Middle frontal gyrus (tissue), 1 donor: ENCODE measurements around the gene CNN2.

ENCODE experiments used
- DNase-seq: peaks from one replicate; pipeline ENCODE4 v3.0.0-alpha.2; 2015; ENCODE audit warnings: low spot score; ENCODE audit errors: extremely low spot score

The CNN2 gene

DNA sequence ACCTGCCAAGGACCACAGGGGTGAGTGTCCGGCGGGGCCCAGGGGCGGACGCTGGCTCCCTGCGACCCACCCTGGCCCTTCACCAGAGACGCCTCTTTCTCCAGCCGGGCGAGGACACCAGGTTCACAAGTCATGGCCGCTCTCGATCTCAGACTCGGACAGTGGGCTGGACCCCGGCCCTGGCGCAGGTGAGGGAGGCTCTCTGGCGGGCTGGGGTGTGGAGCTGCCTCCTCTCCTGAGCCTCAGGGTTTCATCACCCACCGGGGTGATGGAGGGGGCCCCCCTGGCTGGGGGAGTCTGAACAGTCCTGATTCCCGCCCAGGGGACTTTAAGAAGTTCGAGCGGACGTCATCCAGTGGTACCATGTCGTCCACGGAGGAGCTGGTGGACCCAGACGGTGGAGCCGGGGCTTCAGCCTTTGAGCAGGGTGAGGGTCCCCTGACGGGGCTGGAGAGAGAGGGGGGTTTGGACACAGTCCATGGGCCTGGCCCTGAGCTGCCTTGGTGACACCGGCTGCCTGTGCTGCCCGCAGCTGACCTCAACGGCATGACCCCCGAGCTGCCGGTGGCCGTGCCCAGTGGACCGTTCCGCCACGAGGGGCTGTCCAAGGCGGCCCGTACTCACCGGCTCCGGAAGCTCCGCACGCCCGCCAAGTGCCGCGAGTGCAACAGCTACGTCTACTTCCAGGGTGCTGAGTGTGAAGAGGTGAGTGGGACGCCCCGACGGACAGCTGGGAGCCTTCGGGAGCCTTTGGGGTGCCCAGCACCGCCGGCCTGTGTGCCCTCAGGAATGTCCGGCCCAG lies 54.2 kb downstream of the CNN2 start:
- no peak for DNase-seq

DNA sequence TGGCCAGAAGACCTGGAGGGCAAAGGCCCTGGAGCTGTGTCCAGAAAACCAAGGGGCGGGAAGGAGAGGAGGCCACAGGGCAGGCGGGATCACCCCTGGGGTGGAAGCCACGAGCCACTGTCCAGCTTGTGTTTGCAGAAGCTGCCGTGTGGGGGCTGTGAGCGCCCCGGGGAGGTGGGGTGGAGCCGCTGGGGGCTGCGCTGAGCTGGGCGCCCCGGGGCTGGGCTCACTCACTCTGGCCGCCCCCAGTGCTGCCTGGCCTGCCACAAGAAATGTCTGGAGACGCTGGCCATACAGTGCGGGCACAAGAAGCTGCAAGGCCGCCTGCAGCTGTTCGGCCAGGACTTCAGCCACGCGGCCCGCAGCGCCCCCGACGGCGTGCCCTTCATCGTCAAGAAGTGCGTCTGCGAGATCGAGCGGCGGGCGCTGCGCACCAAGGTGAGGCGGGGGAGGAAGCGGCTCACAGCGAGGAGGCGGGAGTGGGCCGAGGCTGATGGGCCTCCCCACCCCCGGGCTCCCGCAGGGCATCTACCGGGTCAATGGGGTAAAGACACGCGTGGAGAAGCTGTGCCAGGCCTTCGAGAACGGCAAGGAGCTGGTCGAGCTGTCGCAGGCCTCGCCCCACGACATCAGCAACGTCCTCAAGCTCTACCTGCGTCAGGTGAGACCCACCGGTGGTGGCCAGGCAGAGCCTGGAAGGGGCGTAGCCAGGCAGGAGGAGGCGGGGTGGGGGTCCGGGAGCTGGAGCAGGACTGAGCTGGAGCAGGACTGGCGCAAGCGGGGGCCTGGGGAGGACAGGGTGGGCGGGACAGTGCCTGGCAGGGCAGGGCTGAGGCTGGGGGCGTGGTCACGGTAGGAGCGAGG lies 55.1 kb downstream of the CNN2 start:
- no peak for DNase-seq

DNA sequence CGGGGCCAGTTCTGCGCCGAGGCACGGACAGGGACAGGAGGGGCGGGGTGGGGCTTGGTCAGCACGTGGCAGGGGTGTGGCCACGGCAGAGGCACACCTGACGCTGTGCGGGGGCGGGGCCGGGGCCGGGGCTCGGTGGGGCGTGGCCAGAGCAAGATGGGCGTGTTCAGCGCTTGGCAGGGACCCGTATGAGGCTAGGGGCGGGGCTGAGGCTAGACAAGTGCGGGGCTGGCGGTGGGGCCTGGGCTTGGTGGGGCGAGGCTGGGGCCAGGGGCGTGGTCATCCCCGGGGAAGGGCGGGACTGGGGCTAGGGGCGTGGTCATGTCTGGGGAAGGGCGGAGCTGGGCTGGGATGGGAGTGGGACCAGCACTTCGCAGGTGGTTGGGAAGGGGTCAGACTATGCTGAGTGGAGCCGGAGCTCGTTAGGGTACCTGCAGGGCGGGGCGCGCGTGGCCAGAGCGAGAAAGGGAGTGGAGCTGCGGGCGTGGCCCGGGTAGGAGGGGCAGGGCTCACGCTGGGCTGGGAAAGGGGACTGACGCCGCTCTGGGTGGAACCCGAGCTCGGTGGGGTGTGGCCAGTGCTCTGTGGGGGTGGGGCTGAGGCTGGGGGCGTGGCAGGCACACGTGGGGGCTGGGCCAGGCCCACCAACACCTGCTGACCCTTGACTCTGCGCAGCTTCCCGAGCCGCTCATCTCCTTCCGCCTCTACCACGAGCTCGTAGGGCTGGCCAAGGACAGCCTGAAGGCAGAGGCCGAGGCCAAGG lies 55.9 kb downstream of the CNN2 start:
- no peak for DNase-seq

DNA sequence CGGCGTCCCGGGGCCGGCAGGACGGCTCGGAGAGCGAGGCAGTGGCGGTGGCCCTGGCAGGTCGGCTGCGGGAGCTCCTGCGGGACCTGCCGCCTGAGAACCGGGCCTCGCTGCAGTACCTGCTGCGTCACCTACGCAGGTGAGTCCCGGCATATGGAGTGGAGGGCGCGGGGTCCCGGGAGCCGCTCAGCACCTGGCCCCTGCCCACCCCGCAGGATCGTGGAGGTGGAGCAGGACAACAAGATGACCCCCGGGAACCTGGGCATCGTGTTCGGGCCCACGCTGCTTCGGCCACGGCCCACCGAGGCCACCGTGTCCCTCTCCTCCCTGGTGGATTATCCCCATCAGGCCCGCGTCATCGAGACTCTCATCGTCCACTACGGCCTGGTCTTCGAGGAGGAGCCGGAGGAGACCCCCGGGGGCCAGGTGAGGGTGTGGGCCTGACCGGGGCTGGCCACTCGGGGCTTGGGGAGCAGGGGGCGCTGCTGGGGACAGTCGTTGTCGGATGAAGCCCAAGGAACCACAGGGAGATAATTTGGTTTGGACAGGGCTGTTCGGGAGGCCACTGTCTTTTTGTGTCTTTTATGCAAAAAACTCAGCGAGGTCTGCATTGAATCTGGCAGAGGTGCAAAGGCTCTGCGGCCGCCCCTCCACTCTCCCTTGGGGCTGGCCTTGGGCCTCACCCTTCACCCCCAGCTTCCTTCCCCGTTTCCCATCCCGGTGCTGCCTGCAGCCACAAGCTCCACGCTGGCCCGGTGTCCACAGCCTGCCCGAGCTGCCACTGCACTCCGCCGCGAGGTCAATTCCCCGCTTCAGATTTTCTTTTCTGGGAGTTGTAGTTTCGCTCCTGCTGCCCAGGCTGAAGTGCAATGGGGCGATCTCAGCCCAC lies 56.8 kb downstream of the CNN2 start:
- DNase-seq, result no peak

DNA sequence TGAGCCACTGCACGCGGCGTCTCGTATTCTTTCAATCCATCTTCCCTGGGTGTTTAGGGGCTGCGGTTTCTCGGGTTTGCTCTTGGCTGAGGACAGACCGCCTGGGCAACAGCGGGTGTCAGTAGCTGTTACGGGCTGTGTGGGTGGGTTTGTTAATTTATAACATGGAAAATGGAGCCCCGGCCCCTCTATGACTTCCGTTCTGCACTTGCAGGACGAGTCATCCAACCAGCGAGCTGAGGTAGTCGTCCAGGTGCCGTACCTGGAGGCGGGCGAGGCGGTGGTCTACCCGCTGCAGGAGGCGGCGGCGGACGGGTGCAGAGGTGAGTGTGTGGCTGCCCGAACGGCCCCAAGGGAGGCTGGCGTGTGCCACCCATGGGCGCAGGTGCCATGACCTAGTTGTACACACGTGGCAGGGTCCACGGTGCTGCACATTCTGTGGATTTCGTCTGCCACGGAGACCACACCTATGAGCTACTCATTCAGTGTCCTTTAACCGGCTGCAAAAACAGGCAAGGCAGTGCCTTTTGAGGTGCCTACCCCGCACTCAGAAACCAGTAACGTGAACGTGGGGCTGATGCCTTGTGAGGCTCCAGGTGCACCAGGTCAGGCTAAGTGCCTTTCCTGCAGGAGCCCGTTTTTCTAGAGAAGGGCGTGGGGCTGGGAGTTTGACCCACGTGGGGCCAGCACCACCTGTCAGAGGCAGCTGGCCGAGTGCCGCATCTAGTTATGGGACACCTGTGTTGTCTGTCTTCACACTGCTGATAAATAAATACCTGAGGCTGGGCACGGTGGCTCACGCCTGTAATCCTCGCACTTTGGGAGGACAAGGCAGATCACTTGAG lies 57.8 kb downstream of the CNN2 start:
- DNase-seq, result no peak

DNA sequence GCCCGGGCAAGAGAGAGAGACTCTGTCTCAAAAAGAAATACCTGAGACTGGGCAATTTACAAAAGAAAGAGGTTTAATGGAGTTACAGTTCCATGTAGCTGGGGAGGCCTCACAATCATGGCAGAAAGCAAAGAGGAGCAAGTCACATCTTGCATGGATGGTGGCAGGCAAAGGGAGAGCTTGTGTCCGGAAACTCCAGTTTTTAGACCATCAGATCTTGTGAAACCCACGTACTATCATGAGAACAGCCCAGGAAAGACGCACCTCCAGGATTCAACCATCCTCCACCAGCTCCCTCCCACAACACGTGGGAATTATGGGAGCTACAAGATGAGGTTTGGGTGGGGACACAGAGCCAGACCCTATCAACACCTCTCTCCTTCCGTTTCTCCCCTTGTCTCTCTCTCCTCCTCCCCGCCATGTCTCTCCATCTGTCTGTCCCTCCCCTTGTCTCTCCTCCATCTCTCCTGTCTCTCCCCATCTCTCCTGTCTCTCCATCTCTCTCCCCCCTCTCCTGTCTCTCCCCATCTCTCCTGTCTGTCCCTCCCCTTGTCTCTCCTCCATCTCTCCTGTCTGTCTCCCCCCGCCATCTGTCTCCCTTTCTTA lies 58.7 kb downstream of the CNN2 start:
- no peak for DNase-seq

DNA sequence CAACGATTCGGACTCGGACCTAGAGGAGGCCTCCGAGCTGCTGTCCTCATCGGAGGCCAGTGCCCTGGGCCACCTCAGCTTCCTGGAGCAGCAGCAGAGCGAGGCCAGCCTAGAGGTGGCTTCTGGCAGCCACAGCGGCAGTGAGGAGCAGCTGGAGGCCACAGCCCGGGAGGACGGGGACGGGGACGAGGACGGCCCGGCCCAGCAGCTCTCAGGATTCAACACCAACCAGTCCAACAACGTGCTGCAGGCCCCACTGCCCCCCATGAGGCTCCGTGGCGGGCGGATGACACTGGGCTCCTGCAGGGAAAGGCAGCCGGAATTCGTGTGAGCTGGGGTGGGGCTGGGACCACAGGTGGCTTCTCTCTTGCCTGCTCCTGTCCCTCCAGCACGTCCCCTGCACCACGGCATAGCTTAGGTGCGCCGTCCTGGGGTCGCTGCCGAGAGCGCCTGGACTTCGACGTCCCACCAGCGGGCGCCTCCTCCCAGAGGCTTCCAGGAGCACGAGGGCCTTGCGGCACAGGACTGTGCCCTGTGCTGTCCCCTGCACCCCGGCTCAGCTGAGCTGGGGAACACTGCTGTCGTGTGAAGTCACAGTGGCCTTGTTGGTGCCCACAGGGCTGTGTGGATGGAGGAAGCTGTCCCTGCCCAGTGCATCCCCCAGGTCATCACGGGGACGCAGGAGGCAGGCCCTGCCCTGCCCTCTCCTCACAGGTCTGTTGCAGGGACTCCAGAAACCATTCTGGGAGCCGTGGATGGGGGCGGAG lies 59.5 kb downstream of the CNN2 start:
- no peak for DNase-seq

DNA sequence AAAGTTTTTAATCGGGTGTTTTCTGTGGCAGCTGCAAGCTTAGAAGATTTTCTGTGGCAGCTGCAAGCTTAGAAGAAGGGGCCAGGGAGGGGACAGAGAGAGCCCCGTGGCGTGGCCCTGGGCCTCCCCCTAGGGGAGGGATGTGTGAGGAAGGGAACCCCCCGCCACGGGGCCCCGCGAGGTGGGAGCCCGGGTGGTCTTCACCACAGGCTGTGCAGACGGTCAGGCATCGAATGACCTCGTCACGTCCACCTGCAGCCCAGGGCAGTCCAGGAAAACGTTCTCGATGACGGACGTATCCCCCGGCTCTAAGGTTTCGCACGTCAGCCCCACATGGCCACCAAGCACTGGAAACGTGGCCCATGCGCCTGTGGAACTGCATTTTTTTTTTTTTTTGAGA lies 60.2 kb downstream of the CNN2 start:
- no peak for DNase-seq

DNA sequence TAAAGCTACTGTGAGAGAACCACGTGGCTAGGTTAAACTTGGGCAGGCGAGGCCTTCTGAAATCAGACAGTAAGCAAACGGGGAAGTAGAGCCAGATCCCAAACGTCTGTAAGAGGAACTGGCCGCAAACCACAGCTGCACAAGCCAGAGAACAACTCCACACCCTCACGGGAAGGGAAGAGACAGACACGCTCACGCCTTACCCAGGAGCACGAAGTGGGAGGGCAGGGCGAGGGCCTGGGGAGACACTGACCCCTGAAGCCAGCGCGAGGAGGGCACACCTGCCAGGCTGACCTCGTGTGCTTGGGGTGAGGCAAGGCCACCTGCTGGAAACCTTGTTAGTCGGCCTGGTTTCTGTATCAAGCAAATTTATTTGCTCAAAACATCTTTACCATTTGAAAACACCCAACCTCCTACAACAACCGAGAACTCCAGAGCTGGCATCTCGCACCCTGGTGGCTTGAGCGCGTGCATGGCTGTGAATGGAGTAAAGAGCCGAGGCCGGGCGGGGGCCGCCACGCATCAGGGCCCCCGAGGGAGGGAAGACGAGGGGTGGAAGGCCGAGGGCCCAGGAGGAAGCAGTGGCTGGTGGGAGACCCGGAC lies 61.5 kb downstream of the CNN2 start:
- DNase-seq, result no peak

DNA sequence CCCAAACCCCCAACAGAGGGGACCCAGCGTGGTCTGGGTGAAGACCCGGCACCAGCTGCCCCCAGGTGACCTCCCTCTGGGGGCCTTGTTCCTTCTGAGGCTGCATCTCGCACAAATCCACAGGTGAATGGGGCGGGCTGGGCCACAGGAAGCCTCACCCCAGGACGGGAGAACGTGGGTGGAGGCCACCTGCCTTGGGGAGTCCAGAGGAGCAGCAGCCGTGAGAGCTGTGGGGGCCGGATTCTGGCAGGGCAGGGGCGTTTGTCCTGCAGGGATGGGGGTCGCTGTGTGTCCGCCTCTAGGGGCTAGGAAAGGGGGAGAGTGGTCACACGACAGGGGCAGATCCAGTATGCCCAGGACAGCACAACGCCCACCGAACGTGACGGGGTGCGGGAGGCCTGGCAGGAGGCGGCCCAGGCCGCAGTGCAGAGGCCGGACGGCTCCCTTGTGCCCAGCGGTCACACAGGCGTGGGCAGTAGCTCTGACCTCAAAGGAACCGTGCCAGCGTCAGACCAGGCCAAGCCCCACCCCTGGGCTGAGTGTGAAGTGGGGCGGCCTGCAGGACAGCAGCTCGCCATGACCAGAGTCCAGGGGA lies 62.1 kb downstream of the CNN2 start:
- DNase-seq, result no peak
